ENCODE results near the gene ASB1. TPM values are rescaled to one million over a fixed set of nuclear protein-coding genes. Genes with fewer than 3 reads are reported as not detected.

Gene ASB1
- total and polyA plus RNA-seq, 2 of the 13 experiments (the other 11 are each of a cell fraction or from before 2014, with no cell fraction given), result 48.6 to 49.2 TPM

DNA sequence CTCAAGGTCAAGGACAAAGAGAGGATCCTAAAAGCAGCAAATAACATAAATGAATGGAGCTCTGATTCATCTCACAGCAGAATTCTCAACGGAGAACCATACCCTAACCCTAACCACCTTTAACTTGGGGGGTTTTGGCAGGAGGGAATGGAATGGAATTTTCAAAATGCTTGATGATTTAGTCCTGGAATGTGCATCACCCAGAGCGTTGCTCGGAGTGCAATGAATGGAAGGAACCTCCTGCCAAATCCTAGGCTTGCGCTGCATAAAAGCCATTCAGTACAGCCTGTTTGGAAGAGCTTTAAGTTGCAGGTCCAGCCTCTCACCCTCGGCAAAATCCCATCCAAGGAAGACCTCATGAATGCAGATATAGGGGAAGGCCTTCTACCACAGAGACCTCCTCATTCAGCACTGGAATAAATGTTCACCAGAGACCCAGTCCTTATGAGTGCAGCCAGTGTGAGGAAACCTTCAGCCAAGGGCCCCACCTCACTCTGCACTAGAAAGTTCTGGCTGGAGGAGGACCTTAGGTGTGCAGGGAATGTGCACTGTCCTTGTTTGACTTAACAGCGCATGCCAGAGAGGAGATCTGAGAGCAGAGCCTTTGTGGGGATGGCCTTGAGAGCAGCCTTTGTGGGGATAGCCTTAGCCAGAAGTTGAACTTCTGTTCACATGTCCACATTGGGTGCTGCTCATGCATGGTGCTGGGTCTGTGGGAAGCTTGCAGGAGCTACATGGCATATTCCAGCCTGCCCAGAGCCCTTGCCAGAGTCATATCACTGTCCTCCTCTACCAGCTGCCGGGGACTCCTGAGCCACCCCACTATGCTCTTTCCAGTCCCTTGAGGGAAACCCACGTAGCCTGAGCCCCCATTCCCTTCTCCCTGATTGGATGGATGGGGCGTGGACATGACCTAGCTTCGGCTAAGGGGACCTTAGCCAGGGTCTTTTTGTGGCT is 30.5 kb downstream of the ASB1 start (continued):
- peak; percentile 77; the same call in 1 of the 2 replicates for TF ChIP-seq ZNF788 (CRISPR knock-in tag; IDR thresholded peaks at IDR 0.05; ENCODE audit: borderline replicate concordance)
- no peak for TF ChIP-seq ARNT (IDR thresholded peaks at IDR 0.05)
- no peak for TF ChIP-seq U2AF2 (IDR thresholded peaks at IDR 0.05; ENCODE audit: low read depth, low read length)
- TF ChIP-seq, protein P1, sequence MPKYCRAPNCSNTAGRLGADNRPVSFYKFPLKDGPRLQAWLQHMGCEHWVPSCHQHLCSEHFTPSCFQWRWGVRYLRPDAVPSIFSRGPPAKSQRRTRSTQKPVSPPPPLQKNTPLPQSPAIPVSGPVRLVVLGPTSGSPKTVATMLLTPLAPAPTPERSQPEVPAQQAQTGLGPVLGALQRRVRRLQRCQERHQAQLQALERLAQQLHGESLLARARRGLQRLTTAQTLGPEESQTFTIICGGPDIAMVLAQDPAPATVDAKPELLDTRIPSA (CRISPR knock-in tag; IDR thresholded peaks at IDR 0.05; ENCODE audit: borderline replicate concordance), result no peak
- TF ChIP-seq, protein P2, sequence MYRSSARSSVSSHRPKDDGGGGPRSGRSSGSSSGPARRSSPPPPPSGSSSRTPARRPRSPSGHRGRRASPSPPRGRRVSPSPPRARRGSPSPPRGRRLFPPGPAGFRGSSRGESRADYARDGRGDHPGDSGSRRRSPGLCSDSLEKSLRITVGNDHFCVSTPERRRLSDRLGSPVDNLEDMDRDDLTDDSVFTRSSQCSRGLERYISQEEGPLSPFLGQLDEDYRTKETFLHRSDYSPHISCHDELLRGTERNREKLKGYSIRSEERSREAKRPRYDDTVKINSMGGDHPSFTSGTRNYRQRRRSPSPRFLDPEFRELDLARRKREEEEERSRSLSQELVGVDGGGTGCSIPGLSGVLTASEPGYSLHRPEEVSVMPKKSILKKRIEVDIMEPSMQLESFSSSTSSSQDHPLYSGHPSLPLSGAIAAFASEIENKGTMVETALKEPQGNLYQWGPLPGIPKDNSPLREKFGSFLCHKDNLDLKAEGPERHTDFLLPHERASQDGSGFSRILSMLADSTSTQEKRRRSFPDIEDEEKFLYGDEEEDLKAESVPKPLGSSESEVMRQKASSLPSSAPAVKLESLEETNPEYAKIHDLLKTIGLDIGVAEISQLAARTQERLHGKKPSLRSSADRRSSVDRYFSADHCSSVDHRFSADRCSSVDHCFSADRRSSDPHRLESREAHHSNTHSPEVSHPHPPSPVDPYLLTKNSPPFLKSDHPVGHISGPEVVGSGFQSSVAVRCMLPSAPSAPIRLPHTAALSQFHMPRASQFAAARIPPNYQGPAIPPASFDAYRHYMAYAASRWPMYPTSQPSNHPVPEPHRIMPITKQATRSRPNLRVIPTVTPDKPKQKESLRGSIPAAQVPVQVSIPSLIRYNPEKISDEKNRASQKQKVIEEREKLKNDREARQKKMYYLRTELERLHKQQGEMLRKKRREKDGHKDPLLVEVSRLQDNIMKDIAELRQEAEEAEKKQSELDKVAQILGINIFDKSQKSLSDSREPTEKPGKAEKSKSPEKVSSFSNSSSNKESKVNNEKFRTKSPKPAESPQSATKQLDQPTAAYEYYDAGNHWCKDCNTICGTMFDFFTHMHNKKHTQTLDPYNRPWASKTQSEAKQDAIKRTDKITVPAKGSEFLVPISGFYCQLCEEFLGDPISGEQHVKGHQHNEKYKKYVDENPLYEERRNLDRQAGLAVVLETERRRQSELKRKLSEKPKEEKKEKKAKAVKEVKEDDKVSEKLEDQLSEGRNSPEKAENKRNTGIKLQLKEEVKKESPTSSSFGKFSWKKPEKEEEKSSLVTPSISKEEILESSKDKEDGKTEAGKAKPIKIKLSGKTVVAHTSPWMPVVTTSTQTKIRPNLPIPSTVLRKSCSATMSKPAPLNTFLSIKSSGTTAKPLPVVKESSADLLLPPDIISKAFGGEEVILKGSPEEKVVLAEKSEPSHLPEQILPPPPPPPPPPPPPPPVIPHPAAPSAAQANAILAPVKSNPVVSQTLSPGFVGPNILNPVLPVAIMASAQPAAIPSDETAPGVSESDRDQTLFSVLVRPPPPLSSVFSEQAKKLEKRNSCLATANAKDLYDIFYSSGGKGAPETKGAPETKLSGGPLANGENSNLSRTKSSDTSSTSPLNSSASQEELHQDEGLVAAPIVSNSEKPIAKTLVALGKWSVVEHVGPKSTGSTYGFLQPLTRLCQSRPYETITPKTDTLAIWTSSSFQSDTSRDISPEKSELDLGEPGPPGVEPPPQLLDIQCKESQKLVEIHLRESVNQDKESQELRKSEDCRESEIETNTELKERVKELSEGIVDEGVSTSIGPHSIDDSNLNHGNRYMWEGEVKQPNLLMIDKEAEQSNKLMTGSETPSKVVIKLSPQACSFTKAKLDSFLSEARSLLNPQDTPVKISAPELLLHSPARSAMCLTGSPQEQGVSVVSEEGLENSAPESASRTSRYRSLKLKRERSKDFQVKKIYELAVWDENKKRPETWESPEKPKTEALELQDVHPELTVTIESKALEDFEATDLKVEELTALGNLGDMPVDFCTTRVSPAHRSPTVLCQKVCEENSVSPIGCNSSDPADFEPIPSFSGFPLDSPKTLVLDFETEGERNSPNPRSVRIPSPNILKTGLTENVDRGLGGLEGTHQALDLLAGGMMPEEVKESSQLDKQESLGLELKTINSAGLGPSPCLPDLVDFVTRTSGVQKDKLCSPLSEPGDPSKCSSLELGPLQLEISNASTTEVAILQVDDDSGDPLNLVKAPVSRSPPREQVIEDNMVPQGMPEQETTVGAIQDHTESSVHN (CRISPR knock-in tag; IDR thresholded peaks at IDR 0.05), result no peak
- TF ChIP-seq SMARCC2 (IDR thresholded peaks at IDR 0.05), result no peak
- no peak for TF ChIP-seq ZSCAN20 (CRISPR knock-in tag; IDR thresholded peaks at IDR 0.05; ENCODE audit: borderline replicate concordance)
- no peak for TF ChIP-seq PCBP2 (optimal IDR thresholded peaks at IDR 0.05; ENCODE audit: low read depth, low read length, poor library complexity, severe bottlenecking)
- TF ChIP-seq, protein P3, sequence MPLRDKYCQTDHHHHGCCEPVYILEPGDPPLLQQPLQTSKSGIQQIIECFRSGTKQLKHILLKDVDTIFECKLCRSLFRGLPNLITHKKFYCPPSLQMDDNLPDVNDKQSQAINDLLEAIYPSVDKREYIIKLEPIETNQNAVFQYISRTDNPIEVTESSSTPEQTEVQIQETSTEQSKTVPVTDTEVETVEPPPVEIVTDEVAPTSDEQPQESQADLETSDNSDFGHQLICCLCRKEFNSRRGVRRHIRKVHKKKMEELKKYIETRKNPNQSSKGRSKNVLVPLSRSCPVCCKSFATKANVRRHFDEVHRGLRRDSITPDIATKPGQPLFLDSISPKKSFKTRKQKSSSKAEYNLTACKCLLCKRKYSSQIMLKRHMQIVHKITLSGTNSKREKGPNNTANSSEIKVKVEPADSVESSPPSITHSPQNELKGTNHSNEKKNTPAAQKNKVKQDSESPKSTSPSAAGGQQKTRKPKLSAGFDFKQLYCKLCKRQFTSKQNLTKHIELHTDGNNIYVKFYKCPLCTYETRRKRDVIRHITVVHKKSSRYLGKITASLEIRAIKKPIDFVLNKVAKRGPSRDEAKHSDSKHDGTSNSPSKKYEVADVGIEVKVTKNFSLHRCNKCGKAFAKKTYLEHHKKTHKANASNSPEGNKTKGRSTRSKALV (CRISPR knock-in tag; IDR thresholded peaks at IDR 0.05), result no peak
- TF ChIP-seq ZNF891 (CRISPR knock-in tag; IDR thresholded peaks at IDR 0.05), result no peak
- TF ChIP-seq AGO1 (IDR thresholded peaks at IDR 0.05; ENCODE audit: low read depth, low read length, poor library complexity, severe bottlenecking), result no peak
- no peak for TF ChIP-seq ZNF282 (IDR thresholded peaks at IDR 0.05; ENCODE audit: partially characterized antibody)
- TF ChIP-seq ZFP36 (IDR thresholded peaks at IDR 0.05; ENCODE audit: borderline replicate concordance, low read depth, low read length, partially characterized antibody), result no peak
- TF ChIP-seq ZNF431 (CRISPR knock-in tag; IDR thresholded peaks at IDR 0.05; ENCODE audit: borderline replicate concordance, low read depth), result no peak
- TF ChIP-seq, protein P4, sequence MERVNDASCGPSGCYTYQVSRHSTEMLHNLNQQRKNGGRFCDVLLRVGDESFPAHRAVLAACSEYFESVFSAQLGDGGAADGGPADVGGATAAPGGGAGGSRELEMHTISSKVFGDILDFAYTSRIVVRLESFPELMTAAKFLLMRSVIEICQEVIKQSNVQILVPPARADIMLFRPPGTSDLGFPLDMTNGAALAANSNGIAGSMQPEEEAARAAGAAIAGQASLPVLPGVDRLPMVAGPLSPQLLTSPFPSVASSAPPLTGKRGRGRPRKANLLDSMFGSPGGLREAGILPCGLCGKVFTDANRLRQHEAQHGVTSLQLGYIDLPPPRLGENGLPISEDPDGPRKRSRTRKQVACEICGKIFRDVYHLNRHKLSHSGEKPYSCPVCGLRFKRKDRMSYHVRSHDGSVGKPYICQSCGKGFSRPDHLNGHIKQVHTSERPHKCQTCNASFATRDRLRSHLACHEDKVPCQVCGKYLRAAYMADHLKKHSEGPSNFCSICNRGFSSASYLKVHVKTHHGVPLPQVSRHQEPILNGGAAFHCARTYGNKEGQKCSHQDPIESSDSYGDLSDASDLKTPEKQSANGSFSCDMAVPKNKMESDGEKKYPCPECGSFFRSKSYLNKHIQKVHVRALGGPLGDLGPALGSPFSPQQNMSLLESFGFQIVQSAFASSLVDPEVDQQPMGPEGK (CRISPR knock-in tag; IDR thresholded peaks at IDR 0.05), result peak; percentile 54

All from HepG2 (cell line).